NB4 (cell line): Measurements from ENCODE around the gene NUTM2D.
"Not testable (repeated sequence)": the region's sequence is repeated elsewhere in the genome, so short reads cannot be mapped to it uniquely, and the experiment has no call there.

Experiments used
- DNase-seq: peaks from one replicate; pipeline ENCODE4 v3.0.0; 2010; ENCODE audit warnings: low read depth
- H3K4me3 ChIP-seq: one replicate; pipeline ENCODE4 v1.5.1; 2011; ENCODE audit warnings: mild to moderate bottlenecking, low read depth, low read length, moderate library complexity
- POLR2A ChIP-seq: IDR thresholded peaks from 2 replicates; pipeline ENCODE4 v1.6.1; 2011; ENCODE audit warnings: mild to moderate bottlenecking; ENCODE audit not compliant: insufficient read length; ENCODE audit errors: extremely low read depth
- TF ChIP-seq, protein P1 (sequence below): IDR thresholded peaks from one replicate; pipeline ENCODE4 v1.5.1; 2012; ENCODE audit warnings: low read depth, low read length

Gene NUTM2D

DNA sequence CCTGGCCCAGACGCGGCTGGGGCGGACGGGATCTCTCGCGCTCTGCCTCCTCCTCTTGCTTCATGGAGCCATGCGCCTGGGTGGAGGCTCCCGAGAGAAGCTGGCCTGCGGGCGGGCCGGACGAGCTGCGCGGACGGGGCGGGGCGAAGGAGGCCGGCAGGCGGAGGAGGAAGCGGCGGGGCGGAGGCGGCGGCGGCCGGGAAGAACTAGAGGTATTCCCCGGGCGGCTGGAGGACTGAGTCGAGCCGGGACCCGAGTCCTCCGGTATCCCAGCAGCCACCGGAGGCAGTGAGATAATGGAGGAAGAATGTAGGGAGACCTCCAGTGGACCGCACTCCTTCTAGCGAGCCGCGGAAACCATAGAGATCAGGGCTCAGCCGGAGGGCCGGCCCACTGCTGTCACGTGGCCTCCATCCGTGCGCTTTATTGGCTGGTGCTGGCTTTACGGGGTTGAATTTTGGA is 15.3 kb upstream of the NUTM2D start:
- peak overlapping the region; percentile 53 for H3K4me3 ChIP-seq
- peak; percentile 91 for DNase-seq
- peak; percentile 49 for TF ChIP-seq POLR2A

DNA sequence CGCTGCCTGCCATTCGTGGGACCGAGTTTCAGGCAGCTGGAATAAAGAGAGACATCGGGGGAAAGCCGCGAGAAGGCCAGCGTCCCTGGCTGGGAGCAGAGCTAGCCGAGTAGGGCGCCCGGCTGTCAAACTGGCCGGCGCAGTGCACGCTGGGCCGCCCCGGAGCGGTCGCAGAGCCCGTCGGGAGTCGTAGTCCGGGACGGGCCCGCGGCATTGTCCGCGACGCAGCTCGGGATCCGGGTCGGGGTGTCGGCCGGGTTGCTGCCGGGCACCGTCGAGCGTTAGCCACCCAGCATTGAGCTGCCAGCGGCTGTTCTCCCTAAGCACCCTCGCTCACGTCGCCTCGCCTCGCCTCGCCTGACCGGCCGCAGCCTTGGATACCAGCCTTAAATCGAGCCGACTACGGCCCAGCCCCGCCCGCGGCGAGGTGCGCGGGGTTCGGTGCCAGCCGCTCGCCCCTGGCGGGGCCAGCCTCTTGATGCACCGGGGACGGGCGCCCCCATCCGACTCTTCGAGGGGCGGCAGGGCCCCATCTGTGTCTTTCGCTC is 14.8 kb upstream of the NUTM2D start:
- peak overlapping the region; percentile 34 for H3K4me3 ChIP-seq
- DNase-seq, result peak; percentile 94
- TF ChIP-seq POLR2A, result peak; percentile 23
- TF ChIP-seq, protein P1, sequence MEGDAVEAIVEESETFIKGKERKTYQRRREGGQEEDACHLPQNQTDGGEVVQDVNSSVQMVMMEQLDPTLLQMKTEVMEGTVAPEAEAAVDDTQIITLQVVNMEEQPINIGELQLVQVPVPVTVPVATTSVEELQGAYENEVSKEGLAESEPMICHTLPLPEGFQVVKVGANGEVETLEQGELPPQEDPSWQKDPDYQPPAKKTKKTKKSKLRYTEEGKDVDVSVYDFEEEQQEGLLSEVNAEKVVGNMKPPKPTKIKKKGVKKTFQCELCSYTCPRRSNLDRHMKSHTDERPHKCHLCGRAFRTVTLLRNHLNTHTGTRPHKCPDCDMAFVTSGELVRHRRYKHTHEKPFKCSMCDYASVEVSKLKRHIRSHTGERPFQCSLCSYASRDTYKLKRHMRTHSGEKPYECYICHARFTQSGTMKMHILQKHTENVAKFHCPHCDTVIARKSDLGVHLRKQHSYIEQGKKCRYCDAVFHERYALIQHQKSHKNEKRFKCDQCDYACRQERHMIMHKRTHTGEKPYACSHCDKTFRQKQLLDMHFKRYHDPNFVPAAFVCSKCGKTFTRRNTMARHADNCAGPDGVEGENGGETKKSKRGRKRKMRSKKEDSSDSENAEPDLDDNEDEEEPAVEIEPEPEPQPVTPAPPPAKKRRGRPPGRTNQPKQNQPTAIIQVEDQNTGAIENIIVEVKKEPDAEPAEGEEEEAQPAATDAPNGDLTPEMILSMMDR, result peak; percentile 33

DNA sequence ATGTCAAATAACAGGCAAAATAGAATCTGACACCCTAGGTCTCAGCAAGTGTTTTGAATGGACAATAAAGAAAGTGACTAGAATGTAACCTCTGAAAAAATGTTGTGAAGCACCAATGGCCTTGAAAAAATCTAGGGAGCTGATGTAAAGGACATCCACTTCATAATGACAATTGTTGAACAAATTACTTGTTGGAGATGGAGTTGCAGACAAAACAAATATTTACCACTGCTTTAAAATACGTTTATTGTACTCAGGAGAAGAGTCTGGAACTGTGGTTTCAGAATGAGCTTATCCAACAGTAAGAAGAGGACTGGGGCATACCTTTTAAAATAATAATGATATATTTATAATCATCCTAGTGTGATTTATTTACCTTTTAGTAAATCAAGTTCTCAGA is 11.8 kb upstream of the NUTM2D start:
- not testable (repeated sequence) for H3K4me3 ChIP-seq, DNase-seq

DNA sequence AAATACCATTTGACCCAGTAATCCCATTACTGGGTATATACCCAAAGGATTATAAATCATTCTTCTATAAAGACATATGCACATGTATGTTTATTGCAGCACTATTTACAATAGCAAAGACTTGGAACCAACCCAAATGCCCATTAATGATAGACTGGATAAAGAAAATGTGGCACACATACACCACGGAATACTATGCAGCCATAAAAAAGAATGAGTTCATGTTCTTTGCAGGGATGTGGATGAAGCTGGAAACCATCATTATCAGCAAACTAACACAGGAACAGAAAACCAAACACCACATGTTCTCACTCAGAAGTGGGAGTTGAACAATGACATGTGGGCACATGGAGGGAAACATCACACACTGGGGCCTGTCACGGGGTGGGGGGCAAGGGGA is 7.4 kb upstream of the NUTM2D start:
- not testable (repeated sequence) for H3K4me3 ChIP-seq, DNase-seq

DNA sequence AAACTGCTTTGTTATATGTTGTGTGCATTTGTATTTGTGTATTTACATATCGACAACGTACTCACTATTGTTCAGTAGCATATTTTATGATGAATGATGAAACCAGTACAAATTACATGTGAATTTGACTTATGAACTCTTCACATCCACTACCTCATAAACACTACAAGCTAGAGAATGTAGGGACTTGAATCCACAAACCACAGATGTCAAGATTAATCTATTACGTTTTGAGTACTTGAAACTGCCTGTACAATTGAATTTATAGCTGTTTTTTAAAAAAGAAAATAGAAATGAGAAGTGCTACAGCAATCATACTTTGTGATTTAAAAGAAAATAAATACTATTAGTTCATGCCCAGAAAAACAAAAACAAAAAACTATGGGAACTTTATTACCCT is 4.7 kb upstream of the NUTM2D start:
- not testable (repeated sequence) for DNase-seq, H3K4me3 ChIP-seq

DNA sequence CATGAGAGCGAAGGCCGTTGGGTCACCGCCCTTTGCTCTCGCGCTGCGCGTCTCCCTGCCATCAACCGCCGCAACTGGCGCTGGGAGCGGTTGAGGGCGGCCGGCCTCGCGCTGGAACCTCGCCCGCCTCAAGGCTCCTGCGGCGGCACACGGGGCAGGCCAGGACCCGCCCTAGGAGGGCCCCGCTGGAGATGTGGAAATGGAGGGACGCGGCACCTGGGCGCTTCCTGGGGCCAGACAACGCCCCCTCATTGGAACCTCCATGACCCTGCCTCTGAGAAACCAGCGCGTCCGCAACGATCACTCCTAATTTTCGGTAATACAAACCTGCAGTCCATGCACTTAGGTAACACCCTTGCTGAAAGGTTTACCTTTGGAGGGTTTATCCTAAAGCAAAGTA is 2.4 kb upstream of the NUTM2D start:
- DNase-seq, H3K4me3 ChIP-seq: not testable (repeated sequence)

DNA sequence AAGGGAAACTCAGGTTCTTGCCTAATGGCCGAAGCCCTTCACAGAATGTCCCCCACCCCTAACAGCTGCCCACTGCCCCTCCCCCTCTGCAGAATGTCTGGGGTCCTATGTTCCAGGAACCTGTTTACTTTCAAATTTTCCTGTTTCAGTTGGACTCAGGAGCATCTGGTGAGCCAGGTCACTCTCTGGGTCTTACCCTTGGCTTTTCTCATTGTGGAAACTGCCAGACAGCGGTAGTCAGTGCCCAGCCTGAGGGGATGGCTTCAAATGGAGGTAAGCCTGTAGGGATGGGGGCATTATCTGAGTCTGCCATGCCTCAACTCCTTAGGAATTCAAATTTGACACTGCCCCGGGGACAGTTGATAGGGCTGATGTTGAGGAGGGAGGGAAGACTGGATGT is 615 bp downstream of the NUTM2D start:
- not testable (repeated sequence) for H3K4me3 ChIP-seq, DNase-seq

DNA sequence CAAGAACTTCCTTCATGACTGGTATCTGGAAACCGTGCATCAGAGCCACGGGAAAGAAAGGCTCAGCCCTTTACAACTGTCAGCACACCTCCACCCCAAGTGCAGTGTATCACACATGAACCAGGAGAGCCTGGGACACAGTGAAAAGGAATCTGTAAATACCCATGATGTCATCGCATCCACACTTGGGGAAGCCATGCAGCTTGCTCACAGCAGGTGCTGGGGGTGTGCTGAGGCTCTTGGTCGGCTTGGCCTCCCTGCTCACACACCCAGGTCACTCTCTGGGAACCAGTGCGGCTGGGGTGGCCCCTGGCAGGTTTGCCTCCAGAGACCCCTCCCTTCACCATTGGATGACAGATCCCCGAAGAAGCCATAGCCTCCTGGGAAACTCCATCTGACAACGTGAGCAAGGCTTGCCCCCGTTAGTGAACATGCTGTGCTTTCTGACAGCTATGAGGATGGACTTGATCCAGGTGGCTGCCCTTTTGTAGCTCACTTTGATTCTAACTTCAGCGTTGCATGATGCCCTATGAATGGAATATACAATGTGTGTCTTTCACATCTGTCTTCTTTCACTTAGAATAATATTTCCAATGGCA is 12.1 kb downstream of the NUTM2D start:
- DNase-seq, H3K4me3 ChIP-seq: not testable (repeated sequence)

DNA sequence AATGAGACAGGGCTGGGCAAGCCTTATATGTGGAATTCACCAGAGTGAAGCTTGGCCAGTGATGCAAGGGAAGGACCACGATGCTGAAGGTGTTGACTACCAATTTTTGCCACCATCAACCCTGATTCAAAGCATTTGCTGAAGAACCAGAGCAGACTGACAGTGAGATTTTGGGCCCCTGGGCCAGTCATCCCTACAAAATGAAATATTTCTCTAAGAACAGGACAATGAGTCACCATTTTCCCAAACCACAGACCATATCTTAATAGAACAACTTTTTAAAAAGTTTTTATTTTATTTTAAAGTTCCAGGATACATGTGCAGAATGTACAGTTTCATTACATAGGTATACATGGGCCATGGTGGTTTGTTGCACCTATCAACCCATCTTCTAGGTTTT is 16.5 kb downstream of the NUTM2D start:
- H3K4me3 ChIP-seq, DNase-seq: not testable (repeated sequence)

DNA sequence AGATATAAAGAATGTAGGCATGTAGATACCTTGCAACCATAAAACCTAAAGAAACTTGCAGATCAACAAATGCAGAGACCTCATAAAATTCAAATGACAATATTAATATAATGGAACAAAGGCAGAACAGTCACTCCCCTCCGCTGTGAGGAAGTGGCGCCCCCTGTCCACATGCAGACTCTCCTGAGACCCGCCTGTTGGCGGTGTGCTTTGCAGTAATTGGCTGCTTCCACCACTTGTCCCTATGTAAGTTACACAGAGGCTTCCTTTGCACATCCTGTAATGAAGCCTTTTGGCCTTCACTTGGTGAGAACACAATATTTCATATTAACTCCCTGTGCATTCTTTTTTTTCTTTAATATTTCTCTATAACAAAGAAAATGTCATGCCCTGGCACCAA is 21.6 kb downstream of the NUTM2D start:
- not testable (repeated sequence) for H3K4me3 ChIP-seq, DNase-seq

DNA sequence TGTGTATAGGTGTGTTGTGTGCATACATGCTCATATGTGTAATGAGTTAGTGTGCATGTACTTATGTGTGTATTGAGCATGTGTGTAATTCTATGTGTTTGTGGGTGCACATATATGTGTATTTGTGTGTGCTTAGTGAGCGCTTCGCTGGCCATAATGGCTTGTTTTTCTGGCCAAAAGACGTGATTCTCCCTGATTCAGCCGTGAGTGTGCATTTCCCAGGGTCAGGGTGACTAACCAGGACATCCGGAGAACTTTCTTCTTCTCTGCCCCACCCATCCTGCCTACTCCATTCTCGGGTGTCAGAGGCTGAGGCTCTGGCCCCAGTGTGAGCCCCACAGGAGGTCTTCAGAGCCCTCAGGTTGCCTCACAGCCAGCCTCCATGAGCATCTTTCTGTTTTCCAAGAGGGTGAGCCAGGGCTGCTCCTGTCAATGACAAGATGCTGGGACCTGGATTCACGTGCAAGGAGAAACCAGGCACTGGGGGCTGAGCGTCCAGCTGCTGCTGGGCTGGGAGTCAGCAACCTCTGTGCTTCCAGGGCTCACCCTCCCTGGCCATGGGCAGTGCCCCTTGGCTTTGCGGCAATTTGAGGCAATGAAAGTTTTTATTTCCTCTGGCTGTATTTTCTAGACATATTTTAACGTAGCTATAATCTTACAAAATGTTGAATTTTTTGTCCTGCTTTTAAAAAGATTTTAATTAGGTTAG is 25.8 kb downstream of the NUTM2D start:
- H3K4me3 ChIP-seq, DNase-seq: not testable (repeated sequence)

DNA sequence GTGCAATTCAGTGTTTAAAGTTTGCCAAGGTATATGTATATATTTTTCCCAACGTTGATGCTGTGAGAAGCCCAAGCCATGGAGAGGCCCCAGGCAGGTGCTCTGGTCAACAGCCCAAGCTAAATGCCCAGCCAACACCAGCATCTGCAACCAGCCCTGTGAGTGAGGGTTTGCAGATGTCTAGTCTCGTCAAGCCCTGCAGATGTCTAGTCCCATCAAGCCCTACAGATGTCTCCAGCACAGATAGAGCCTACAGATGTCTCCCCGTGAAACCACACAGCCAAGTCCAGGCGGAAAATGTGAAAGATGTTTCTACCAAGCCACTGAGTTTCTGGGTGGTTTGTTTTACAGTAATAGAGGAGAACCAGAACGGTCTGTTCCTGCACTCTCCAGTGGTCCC is 26.7 kb downstream of the NUTM2D start:
- not testable (repeated sequence) for DNase-seq, H3K4me3 ChIP-seq

DNA sequence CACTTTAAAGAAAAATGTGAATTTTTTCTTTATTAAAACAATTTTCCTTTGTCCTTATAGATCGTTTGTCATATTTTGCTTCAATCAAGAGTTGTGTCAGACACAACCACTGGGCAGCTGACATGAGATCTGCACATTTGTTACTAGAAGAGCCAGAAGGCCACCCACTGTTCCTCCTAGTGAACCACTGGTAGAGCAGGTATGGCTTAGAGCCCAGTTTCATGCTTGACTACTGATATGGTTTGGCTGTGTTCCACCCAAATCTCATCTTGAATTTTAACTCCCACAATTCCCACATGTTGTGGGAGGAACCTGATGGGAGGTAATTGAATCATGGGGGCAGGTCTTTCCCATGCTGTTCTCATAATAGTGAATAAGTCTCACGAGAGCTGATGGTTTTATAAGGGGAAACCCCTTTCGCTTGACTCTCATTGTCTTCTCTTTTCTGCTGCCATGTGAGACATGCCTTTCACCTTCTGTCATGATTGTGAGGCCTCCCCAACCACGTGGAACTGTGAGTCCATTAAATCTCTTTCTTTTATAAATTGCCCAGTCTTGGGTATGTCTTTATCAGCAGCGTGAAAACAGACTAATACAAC is 28.3 kb downstream of the NUTM2D start:
- not testable (repeated sequence) for DNase-seq, H3K4me3 ChIP-seq

DNA sequence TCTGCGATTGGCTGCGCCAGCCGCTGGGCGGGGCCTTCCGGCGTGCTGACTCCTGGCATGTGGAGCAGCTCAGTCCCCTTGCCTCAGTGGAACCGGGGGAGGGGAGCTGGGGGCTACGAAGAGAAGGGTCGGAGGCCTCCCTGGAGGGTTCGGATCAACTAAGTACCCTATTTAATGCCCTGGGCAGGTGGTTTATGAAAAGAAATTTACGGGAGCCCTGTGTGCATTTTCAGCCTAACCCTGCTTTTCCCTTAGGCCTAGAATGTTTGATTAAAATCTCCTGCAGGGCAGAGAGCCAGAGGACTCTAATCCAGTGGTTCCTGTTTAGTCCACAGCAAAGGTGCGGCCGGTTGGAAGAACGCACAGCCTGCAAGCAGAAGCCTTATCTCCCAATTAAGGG is 33.8 kb downstream of the NUTM2D start:
- DNase-seq, H3K4me3 ChIP-seq: not testable (repeated sequence)

DNA sequence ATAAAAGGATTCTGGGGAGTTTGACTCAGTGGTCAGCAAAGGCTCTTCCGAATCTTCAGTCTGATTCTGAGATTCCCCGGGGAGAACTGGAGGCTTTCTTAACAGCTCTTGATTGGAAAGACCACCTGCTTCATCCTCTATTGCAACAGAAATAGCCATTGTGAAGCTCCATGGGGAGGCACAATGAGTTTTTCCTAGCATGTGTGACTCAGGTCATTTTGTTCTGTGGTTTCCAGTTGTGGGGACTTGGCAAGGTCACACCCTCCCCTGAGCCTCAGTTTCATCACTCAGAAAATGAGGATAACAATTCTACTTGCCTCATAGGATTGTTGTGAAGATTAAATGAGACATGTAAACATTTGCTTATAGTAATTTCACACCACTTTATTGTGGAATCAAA is 38.7 kb downstream of the NUTM2D start:
- not testable (repeated sequence) for H3K4me3 ChIP-seq
- DNase-seq, result peak; percentile 37

DNA sequence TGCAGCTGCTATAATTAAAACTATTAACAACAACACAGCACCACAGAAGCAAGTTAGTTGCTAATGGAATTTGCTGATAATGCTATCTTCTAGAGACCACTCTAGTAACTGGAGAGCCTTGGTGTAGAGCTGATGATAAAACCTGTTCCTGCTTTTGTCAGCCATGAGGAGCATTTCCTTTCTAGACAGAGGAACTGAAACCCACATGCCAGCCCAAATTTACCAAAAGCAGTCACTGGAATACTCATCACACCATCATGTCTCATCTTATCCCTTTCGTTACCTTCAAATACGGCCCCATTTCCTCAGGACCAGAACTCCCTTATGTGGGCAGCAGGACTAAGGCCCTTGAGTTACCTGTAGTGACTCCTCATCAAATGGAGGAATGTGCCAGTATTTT is 40.9 kb downstream of the NUTM2D start:
- not testable (repeated sequence) for DNase-seq, H3K4me3 ChIP-seq

DNA sequence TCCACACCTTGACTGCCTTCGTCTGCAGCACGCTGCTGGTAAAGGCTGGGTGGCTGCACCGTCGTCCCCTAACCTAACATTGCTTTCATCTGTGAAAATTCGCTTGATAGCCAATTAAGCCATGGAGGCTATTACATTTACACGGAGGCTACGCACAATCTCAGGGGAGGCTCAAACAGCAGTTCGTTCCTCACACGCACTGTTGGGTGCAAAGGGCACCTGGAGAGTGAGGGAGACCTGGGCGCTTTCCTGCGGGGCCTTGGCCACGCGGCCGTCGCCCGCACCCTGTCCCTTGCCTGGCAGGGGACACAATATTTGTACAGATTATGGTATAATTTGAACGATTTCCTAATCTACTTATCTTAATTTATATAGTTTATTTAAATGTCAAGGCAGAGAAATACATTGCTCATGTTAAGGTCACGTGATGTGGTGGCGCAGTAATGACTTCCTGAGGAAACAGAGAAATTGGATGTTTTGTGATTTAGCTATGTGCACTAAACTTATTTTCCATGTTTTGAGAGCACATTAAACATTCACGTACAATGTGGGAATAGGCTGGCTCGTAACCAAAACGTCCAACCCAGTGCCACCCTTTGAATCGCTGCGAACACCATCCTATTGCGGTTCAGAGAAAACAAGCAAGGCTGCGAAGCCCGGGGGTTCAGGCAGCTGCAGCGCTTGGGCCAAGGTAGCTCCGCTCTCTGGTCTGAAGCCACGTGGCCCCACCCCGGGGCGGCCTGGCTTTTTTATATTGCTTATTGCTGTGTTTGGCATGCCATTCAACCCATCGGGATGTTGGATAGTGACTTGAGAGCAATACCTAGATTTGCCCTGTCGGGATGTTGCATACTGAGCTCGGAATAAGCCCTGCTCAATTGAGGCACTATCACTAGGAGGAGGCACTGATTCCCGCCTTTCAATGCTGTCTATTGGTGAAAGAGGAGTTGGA is 50.2 kb downstream of the NUTM2D start:
- not testable (repeated sequence) for DNase-seq, H3K4me3 ChIP-seq
